GM20000 (cell line): ENCODE results near the gene BAMBI.
"Not testable (repeated sequence)": the region's sequence is repeated elsewhere in the genome, so short reads cannot be mapped to it uniquely, and the experiment has no call there.

Experiments used
- DNase-seq: peaks from one replicate; pipeline ENCODE4 v3.0.0; 2012; ENCODE audit warnings: low spot score
- TF ChIP-seq, protein P1 (sequence below): IDR thresholded peaks from 2 replicates; pipeline ENCODE4 v1.5.1; 2012; ENCODE audit warnings: mild to moderate bottlenecking, control low read depth; ENCODE audit errors: extremely low read depth, missing control alignments

The BAMBI gene

DNA sequence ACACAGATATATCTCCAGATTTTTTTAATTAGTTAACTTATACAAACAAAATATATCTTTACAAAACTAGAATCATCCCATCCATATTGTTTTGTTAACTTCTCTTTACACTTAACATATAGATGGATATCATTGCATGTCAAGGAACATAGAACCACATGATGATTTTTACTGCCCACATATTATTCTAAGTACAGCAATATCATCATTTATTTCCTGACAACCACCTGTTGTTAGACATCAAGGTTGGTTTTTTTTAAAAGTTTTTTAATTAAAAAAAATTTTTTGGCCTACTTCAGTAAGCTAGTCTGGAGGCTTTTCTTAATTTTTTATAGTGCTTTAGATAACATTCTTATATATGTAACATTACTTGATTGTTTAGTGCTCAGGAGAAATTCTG, 38.9 kb upstream of the BAMBI start:
- TF ChIP-seq, protein P1, sequence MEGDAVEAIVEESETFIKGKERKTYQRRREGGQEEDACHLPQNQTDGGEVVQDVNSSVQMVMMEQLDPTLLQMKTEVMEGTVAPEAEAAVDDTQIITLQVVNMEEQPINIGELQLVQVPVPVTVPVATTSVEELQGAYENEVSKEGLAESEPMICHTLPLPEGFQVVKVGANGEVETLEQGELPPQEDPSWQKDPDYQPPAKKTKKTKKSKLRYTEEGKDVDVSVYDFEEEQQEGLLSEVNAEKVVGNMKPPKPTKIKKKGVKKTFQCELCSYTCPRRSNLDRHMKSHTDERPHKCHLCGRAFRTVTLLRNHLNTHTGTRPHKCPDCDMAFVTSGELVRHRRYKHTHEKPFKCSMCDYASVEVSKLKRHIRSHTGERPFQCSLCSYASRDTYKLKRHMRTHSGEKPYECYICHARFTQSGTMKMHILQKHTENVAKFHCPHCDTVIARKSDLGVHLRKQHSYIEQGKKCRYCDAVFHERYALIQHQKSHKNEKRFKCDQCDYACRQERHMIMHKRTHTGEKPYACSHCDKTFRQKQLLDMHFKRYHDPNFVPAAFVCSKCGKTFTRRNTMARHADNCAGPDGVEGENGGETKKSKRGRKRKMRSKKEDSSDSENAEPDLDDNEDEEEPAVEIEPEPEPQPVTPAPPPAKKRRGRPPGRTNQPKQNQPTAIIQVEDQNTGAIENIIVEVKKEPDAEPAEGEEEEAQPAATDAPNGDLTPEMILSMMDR = no peak
- no peak for DNase-seq

DNA sequence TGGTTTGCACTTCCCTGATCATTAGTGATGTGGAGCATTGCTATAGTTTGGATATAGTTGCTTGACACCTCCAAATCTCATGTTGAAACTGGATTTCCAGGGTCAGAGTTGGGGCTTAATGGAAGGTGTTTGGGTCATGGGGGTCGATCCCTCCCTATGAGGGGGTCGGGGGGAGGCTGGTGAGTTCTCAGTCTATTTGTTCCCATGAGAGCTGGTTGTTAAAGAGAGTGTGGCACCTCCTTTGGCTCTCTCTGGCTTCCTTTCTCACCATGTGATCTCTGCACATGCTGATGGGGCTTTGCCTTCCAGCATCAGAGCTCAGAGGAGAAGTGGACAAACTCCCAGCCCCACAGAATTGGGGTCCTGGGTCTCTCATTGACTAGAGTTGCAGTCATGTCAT, 36.8 kb upstream of the BAMBI start:
- TF ChIP-seq, protein P1 = no peak
- DNase-seq = no peak

DNA sequence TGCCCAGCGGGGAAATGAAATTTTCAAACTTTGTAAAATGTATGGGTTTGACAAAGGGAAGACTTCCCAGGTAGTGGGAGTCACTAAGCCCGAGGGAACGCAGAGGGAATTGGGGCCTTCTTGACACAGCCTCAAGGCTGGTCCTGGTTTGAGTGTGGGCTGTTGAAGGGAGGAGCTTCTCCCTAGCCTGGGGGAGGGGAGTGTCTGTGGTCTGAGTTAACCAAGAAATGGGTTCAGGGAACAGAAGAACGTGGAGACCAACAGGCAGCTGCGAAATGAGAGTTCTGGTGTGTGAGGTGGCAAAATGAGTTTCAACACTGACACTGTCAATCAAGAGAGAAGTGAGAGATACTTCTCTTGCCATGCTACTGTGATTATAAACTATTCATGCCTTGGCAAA, 32.7 kb upstream of the BAMBI start:
- TF ChIP-seq, protein P1 = no peak
- DNase-seq = no peak

DNA sequence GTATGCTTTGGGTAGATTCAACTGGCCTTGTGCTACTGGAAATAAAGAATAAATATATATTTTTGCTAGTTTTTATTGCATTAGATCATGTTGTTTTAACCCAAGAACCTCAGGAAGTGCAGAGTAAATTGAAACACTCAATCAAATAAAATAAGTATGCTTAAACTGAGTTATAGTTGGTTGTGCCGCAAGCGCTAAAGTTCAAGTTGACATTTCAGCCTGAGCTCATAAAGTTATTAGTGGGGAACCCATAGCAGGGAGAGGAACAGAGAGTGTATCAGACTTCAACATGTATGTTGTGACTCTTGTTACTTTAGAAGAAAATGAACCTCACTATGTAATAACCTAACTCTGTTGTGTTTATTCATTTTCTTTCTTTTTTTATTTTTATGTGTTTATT, 25.2 kb upstream of the BAMBI start:
- TF ChIP-seq, protein P1 = no peak
- DNase-seq = no peak

DNA sequence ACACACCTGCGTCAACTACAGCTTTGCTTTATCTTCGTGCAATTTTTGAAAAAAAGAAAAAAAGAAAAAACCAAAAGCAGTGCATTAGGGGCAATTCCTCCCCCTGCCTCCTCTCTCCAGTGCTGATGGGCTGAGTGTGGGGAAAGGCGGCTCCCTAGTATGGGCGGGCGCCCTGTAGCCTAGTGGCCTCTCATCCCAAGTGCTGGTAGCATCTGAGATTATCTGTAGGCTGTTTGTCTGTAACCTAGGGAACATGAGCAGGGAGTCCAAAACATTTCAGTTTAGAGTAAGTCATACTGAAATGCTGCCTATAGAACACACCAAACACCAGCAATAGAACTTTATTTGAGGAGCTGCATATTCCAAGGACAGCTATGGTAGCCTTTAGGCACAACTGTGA, 24.6 kb upstream of the BAMBI start:
- TF ChIP-seq, protein P1 = no peak
- DNase-seq = no peak

DNA sequence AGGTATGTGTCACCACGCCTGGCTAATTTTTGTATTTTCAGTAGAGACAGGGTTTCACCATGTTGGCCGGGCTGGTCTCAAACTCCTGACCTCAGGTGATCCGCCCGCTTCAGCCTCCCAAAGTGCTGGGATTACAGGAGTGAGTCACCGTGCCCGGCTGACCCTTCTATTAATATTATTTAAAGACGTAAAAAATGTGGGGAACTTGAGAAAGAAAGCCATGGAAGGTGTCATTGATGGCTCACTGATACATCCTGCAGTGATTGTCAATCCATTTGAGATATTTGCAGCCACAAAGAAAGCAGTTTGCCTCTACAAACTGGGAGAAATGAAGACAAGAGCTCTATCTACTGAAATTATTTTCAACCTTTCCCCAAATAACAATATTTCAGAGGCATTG, 18.5 kb upstream of the BAMBI start:
- DNase-seq = not testable (repeated sequence)

DNA sequence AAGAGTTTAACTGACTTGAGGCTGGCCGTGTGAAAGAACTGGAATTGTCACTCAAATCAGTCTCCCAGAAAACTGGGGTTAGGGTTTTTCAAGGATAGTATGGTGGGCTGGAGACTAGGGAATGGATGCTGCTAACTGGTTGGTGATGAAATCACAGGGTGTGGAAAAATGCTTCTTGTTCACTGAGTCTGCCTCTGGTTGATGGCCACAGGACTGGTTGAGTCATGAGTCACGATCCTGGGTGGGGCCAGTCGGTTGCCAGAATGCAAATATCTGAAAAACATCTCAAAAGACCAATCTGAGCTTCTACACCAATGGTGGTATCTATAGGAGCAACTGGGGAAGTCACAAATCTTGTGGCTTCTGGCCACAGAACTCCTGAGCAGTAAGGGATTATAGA, 16.3 kb upstream of the BAMBI start:
- DNase-seq = no peak
- TF ChIP-seq, protein P1 = no peak

DNA sequence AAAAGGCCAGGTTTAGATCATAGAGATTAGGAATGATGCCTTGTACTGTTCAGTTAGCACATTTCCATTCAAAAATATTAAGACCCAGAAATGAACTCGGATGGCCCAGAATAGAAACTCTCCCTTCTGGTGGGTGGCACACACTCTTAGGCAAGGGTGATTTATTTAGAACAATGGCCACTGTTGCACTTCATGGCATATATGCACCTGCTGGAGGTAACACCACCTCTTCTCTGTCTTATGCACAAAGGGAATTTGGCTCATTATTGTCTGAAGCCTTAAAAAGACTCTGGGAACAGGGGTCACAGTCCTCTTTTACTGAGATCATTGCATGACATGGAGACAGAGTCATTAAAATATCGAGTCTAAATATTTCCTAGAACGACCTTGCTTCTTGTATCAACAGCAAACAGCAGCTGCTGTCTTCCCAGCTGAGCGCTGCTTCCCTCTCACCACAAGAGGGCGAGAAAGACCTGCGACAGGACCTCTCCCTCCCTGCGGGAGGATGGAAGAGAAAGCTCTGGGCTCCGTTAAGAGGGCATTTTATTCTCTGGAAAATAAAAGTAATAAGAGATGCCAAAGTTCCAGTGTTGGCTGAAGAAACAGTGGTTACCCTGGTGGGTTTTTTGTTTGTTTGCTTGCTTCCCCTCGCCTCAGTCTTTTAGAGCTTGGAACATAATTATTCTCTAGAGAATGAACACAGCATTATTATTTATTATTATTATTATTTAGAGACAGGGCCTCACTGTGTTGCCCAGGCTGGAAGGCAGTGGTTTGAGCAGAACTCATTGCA, 13.5 kb upstream of the BAMBI start:
- TF ChIP-seq, protein P1 = peak; percentile 88
- peak; percentile 83 for DNase-seq
